Measurements from ENCODE around the gene TGFB1.

TGFB1 gene

GRCh38 chr19:41318696-41319499 is 34.8 kb downstream of the TGFB1 start:
- no peak for DNase-seq (ENCODE audit: low read depth)
- no peak overlapping the region for H3K9ac ChIP-seq (ENCODE audit: low read length)
- no peaks in the 10 kb centered on the region for H3K27me3 ChIP-seq (replicated peaks; ENCODE audit: control insufficient read depth, insufficient read depth, low read length)
- H3K4me1 ChIP-seq (ENCODE audit: control insufficient read depth, insufficient read depth, low read length) = peaks cover 28% of the 10 kb centered on the region
- peaks cover 54% of the 10 kb centered on the region for H3K36me3 ChIP-seq (ENCODE audit: control insufficient read depth, insufficient read depth, low read length, severe bottlenecking)
- H3K9me3 ChIP-seq (ENCODE audit: control insufficient read depth, low read length) = no peaks in the 10 kb centered on the region
- H3K4me3 ChIP-seq (ENCODE audit: low read length) = no peak overlapping the region

- Histone ChIP-seq H3K27me3 (replicated peaks; ENCODE audit: control insufficient read depth, insufficient read depth, low read length) (no peaks in the 10 kb centered on the region), H3K9me3 (ENCODE audit: control insufficient read depth, low read length) (no peaks in the 10 kb centered on the region), H3K4me3 (ENCODE audit: low read length) (no peak overlapping the region), H3K4me1 (ENCODE audit: control insufficient read depth, insufficient read depth, low read length) (peaks cover 8% of the 10 kb centered on the region), H3K36me3 (ENCODE audit: control insufficient read depth, insufficient read depth, low read length, severe bottlenecking) (peaks cover 71% of the 10 kb centered on the region), H3K9ac (ENCODE audit: low read length) (no peak overlapping the region)
- no peak for DNase-seq (ENCODE audit: low read depth)
These were observed 37.3 kb downstream of the TGFB1 start for GRCh38 chr19:41316306-41316920.

- Histone ChIP-seq H3K9me3 (ENCODE audit: control insufficient read depth, low read length) (no peaks in the 10 kb centered on the region), H3K27me3 (replicated peaks; ENCODE audit: control insufficient read depth, insufficient read depth, low read length) (no peaks in the 10 kb centered on the region), H3K4me3 (ENCODE audit: low read length) (peak overlapping the region; percentile 94), H3K36me3 (ENCODE audit: control insufficient read depth, insufficient read depth, low read length, severe bottlenecking) (peaks cover 41% of the 10 kb centered on the region), H3K4me1 (ENCODE audit: control insufficient read depth, insufficient read depth, low read length) (peaks cover 27% of the 10 kb centered on the region), H3K9ac (ENCODE audit: low read length) (peak overlapping the region; percentile 97)
- no peak for DNase-seq (ENCODE audit: low read depth)
These were observed 42.1 kb downstream of the TGFB1 start for GRCh38 chr19:41311613-41312012.

GRCh38 chr19:41311072-41311471 is 42.6 kb downstream of the TGFB1 start:
- H3K9me3 ChIP-seq (ENCODE audit: control insufficient read depth, low read length) = no peaks in the 10 kb centered on the region
- H3K36me3 ChIP-seq (ENCODE audit: control insufficient read depth, insufficient read depth, low read length, severe bottlenecking) = peaks cover 41% of the 10 kb centered on the region
- H3K27me3 ChIP-seq (replicated peaks; ENCODE audit: control insufficient read depth, insufficient read depth, low read length) = no peaks in the 10 kb centered on the region
- H3K9ac ChIP-seq (ENCODE audit: low read length) = peak overlapping the region; percentile 97
- peak; percentile 32 for DNase-seq (ENCODE audit: low read depth)
- H3K4me1 ChIP-seq (ENCODE audit: control insufficient read depth, insufficient read depth, low read length) = peaks cover 27% of the 10 kb centered on the region
- H3K4me3 ChIP-seq (ENCODE audit: low read length) = peak overlapping the region; percentile 94

- peaks cover 41% of the 10 kb centered on the region for H3K36me3 ChIP-seq (ENCODE audit: control insufficient read depth, insufficient read depth, low read length, severe bottlenecking)
- peaks cover 27% of the 10 kb centered on the region for H3K4me1 ChIP-seq (ENCODE audit: control insufficient read depth, insufficient read depth, low read length)
- no peaks in the 10 kb centered on the region for H3K27me3 ChIP-seq (replicated peaks; ENCODE audit: control insufficient read depth, insufficient read depth, low read length)
These were observed 43.5 kb downstream of the TGFB1 start, which contains the start of gene CCDC97 for GRCh38 chr19:41310033-41310831. Gene CCDC97, plus strand, starts transcription at chr19:41310172. Its CDS starts 139 bp downstream, at chr19:41310311.

GRCh38 chr19:41309180-41310032 is 44.3 kb downstream of the TGFB1 start:
- peak overlapping the region; percentile 97 for H3K9ac ChIP-seq (ENCODE audit: low read length)
- H3K27me3 ChIP-seq (replicated peaks; ENCODE audit: control insufficient read depth, insufficient read depth, low read length) = no peaks in the 10 kb centered on the region
- H3K9me3 ChIP-seq (ENCODE audit: control insufficient read depth, low read length) = no peaks in the 10 kb centered on the region
- DNase-seq (ENCODE audit: low read depth) = no peak
- H3K4me1 ChIP-seq (ENCODE audit: control insufficient read depth, insufficient read depth, low read length) = peaks cover 27% of the 10 kb centered on the region
- H3K4me3 ChIP-seq (ENCODE audit: low read length) = peak overlapping the region; percentile 94
- peaks cover 49% of the 10 kb centered on the region for H3K36me3 ChIP-seq (ENCODE audit: control insufficient read depth, insufficient read depth, low read length, severe bottlenecking)

More at GRCh38 chr19:41310033-41310831, 43.5 kb downstream of the TGFB1 start, which contains the start of gene CCDC97:
- peak; percentile 94 for DNase-seq (ENCODE audit: low read depth)
- H3K9ac ChIP-seq (ENCODE audit: low read length) = peak within 1 kb of the TSS; percentile 97
- H3K9me3 ChIP-seq (ENCODE audit: control insufficient read depth, low read length) = no peaks in the 10 kb centered on the region
- H3K4me3 ChIP-seq (ENCODE audit: low read length) = peak within 1 kb of the TSS; percentile 94

- Histone ChIP-seq H3K4me3 (ENCODE audit: low read length) (peak overlapping the region; percentile 94), H3K9me3 (ENCODE audit: control insufficient read depth, low read length) (no peaks in the 10 kb centered on the region), H3K4me1 (ENCODE audit: control insufficient read depth, insufficient read depth, low read length) (peaks cover 27% of the 10 kb centered on the region), H3K9ac (ENCODE audit: low read length) (peak overlapping the region; percentile 97), H3K27me3 (replicated peaks; ENCODE audit: control insufficient read depth, insufficient read depth, low read length) (no peaks in the 10 kb centered on the region), H3K36me3 (ENCODE audit: control insufficient read depth, insufficient read depth, low read length, severe bottlenecking) (peaks cover 55% of the 10 kb centered on the region)
- DNase-seq (ENCODE audit: low read depth) = peak; percentile 97
These were observed 45.1 kb downstream of the TGFB1 start for GRCh38 chr19:41308450-41309179.

GRCh38 chr19:41307954-41308449 is 45.7 kb downstream of the TGFB1 start:
- Histone ChIP-seq H3K4me3 (ENCODE audit: low read length) (no peak overlapping the region), H3K4me1 (ENCODE audit: control insufficient read depth, insufficient read depth, low read length) (peaks cover 27% of the 10 kb centered on the region), H3K9ac (ENCODE audit: low read length) (peak overlapping the region; percentile 33), H3K36me3 (ENCODE audit: control insufficient read depth, insufficient read depth, low read length, severe bottlenecking) (peaks cover 55% of the 10 kb centered on the region), H3K9me3 (ENCODE audit: control insufficient read depth, low read length) (no peaks in the 10 kb centered on the region), H3K27me3 (replicated peaks; ENCODE audit: control insufficient read depth, insufficient read depth, low read length) (no peaks in the 10 kb centered on the region)
- no peak for DNase-seq (ENCODE audit: low read depth)

- DNase-seq (ENCODE audit: low read depth) = no peak
- Histone ChIP-seq H3K4me3 (ENCODE audit: low read length) (no peak overlapping the region), H3K9me3 (ENCODE audit: control insufficient read depth, low read length) (no peaks in the 10 kb centered on the region), H3K9ac (ENCODE audit: low read length) (no peak overlapping the region), H3K36me3 (ENCODE audit: control insufficient read depth, insufficient read depth, low read length, severe bottlenecking) (peaks cover 54% of the 10 kb centered on the region), H3K27me3 (replicated peaks; ENCODE audit: control insufficient read depth, insufficient read depth, low read length) (no peaks in the 10 kb centered on the region), H3K4me1 (ENCODE audit: control insufficient read depth, insufficient read depth, low read length) (peaks cover 27% of the 10 kb centered on the region)
These were observed 46.4 kb downstream of the TGFB1 start for GRCh38 chr19:41307090-41307875.
